Left ventricle myocardium inferior (tissue), 1 donor: ENCODE measurements around the gene FAM241A. TPM values are rescaled to one million over a fixed set of nuclear protein-coding genes. Genes with fewer than 3 reads are reported as not detected.

Source experiments
- DNase-seq: peaks from one replicate; pipeline ENCODE4 v3.0.0-alpha.2; 2020
- H3K27ac ChIP-seq: fragments of 200-600 bp; replicated peaks from 2 replicates; pipeline ENCODE4 v1.8.0; 2021
- H3K27me3 ChIP-seq: fragments of 200-600 bp; 2 replicates; pipeline ENCODE4 v1.8.0; 2021; ENCODE audit warnings: low read depth
- H3K36me3 ChIP-seq: fragments of 200-600 bp; 2 replicates; pipeline ENCODE4 v1.8.0; 2021
- H3K4me1 ChIP-seq: fragments of 200-600 bp; 2 replicates; pipeline ENCODE4 v1.8.0; 2021
- H3K4me3 ChIP-seq: fragments of 200-600 bp; 2 replicates; pipeline ENCODE4 v1.8.0; 2021; ENCODE audit warnings: mild to moderate bottlenecking, moderate library complexity
- H3K9me3 ChIP-seq: fragments of 200-600 bp; replicated peaks from 2 replicates; pipeline ENCODE4 v1.8.0; 2021
- CTCF ChIP-seq: fragments of 200-600 bp; IDR thresholded peaks from 2 replicates; pipeline ENCODE4 v1.8.0; 2021; ENCODE audit warnings: antibody characterized with exemption, mild to moderate bottlenecking, borderline replicate concordance
- intact Hi-C: fragments of 100-400 bp; cut with micrococcal nuclease; formaldehyde crosslinking; loops from one replicate; pipeline ENCODE4 v1.11.0; 2022
- total RNA-seq: library from RNA; stranded (reverse); fragmentation: NEBNext Ultra II Directional; extraction: Animal tissue kit (Norgen Biotek cat#: 25700); gene quantifications from one replicate; pipeline ENCODE4 v1.2.1, GENCODE V29; 2021
- donor health status: DM: no; HTN: yes; CAD: no; lungs with severe emphysema.

The FAM241A gene
- total RNA-seq, 1 donor from 2014 or later = 7.6 TPM

GRCh38 chr4:112213091-112213490 lies 67.8 kb downstream of the FAM241A start:
- Histone ChIP-seq H3K4me3 (no peak overlapping the region), H3K4me1 (peaks cover 6% of the 10 kb centered on the region), H3K27me3 (no peaks in the 10 kb centered on the region), H3K27ac (no peak overlapping the region), H3K9me3 (no peaks in the 10 kb centered on the region), H3K36me3 (no peaks in the 10 kb centered on the region)
- DNase-seq = no peak
- intact Hi-C loops = no loop called here
- TF ChIP-seq CTCF = no peak

- intact Hi-C loops = no loop called here
- H3K27ac ChIP-seq = no peak overlapping the region
- peaks cover 6% of the 10 kb centered on the region for H3K4me1 ChIP-seq
- H3K9me3 ChIP-seq = no peaks in the 10 kb centered on the region
- no peaks in the 10 kb centered on the region for H3K27me3 ChIP-seq
- DNase-seq = no peak
- no peak for TF ChIP-seq CTCF
- H3K4me3 ChIP-seq = no peak overlapping the region
- H3K36me3 ChIP-seq = no peaks in the 10 kb centered on the region
Measured at GRCh38 chr4:112213856-112214255, 68.6 kb downstream of the FAM241A start.

- Histone ChIP-seq H3K4me3 (no peak overlapping the region), H3K9me3 (no peaks in the 10 kb centered on the region), H3K36me3 (no peaks in the 10 kb centered on the region), H3K27ac (no peak overlapping the region), H3K4me1 (peaks cover 6% of the 10 kb centered on the region), H3K27me3 (no peaks in the 10 kb centered on the region)
- TF ChIP-seq CTCF = peak; percentile 60
- intact Hi-C loops = no loop called here
- DNase-seq = no peak
Measured at GRCh38 chr4:112214390-112215264, 69.4 kb downstream of the FAM241A start.

GRCh38 chr4:112219826-112220366 lies 74.6 kb downstream of the FAM241A start:
- Histone ChIP-seq H3K9me3 (no peaks in the 10 kb centered on the region), H3K27me3 (no peaks in the 10 kb centered on the region), H3K4me1 (no peaks in the 10 kb centered on the region), H3K27ac (no peak overlapping the region), H3K36me3 (no peaks in the 10 kb centered on the region), H3K4me3 (no peak overlapping the region)
- TF ChIP-seq CTCF = no peak
- intact Hi-C loops = no loop called here
- no peak for DNase-seq

- Histone ChIP-seq H3K36me3 (no peaks in the 10 kb centered on the region), H3K27ac (no peak overlapping the region), H3K4me3 (no peak overlapping the region), H3K9me3 (no peaks in the 10 kb centered on the region), H3K27me3 (no peaks in the 10 kb centered on the region), H3K4me1 (no peaks in the 10 kb centered on the region)
- TF ChIP-seq CTCF = no peak
- intact Hi-C loops = no loop called here
- no peak for DNase-seq
Measured at GRCh38 chr4:112222219-112222955, 77.1 kb downstream of the FAM241A start.
